Panc1 (cell line): Measurements from ENCODE around the gene LILRB4.
"Not testable (repeated sequence)": the region's sequence is repeated elsewhere in the genome, so short reads cannot be mapped to it uniquely, and the experiment has no call there.

ENCODE experiments used
- CTCF ChIP-seq: fragments of 450-650 bp; IDR thresholded peaks from 2 replicates; pipeline ENCODE4 v1.5.1; 2017; ENCODE audit warnings: mild to moderate bottlenecking
- POLR2AphosphoS5 ChIP-seq: IDR thresholded peaks from 2 replicates; pipeline ENCODE4 v1.6.1; 2012; ENCODE audit warnings: mild to moderate bottlenecking, low read depth, low read length, moderate library complexity
- REST ChIP-seq, 2 experiments: IDR thresholded peaks; 2 replicates each; pipeline ENCODE4 v1.6.1; 2011 to 2012; ENCODE audit warnings: low read depth in 2 of 2, control low read depth in 1 of 2, low read length in 1 of 2, mild to moderate bottlenecking in 1 of 2, moderate library complexity in 1 of 2; ENCODE audit not compliant: insufficient read depth in 1 of 2
- SIN3A ChIP-seq: IDR thresholded peaks from 2 replicates; pipeline ENCODE4 v1.6.1; 2012; ENCODE audit warnings: low read depth, mild to moderate bottlenecking, low read length, moderate library complexity, borderline replicate concordance; ENCODE audit not compliant: insufficient read depth

- TF ChIP-seq REST (IDR thresholded peaks at IDR 0.05; ENCODE audit: insufficient read depth in 1 of 2, low read depth in 2 of 2, low read length in 1 of 2); CTCF; POLR2AphosphoS5; SIN3A: not testable (repeated sequence)
These were observed 19.2 kb upstream of the LILRB4 start for GRCh38 chr19:54643583-54643982.
